Measurements from ENCODE around the gene FBXL15.

FBXL15 gene

GRCh38 chr10:102436312-102436711 lies 15.7 kb downstream of the FBXL15 start:
- H3K4me3 ChIP-seq (ENCODE audit: low read depth, low read length) = peak overlapping the region; percentile 50
- DNase-seq (ENCODE audit: low read depth) = no peak
- TF ChIP-seq, protein P1, sequence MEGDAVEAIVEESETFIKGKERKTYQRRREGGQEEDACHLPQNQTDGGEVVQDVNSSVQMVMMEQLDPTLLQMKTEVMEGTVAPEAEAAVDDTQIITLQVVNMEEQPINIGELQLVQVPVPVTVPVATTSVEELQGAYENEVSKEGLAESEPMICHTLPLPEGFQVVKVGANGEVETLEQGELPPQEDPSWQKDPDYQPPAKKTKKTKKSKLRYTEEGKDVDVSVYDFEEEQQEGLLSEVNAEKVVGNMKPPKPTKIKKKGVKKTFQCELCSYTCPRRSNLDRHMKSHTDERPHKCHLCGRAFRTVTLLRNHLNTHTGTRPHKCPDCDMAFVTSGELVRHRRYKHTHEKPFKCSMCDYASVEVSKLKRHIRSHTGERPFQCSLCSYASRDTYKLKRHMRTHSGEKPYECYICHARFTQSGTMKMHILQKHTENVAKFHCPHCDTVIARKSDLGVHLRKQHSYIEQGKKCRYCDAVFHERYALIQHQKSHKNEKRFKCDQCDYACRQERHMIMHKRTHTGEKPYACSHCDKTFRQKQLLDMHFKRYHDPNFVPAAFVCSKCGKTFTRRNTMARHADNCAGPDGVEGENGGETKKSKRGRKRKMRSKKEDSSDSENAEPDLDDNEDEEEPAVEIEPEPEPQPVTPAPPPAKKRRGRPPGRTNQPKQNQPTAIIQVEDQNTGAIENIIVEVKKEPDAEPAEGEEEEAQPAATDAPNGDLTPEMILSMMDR (IDR thresholded peaks at IDR 0.05; ENCODE audit: insufficient read depth, low read depth, low read length, missing control alignments) = no peak

DNA sequence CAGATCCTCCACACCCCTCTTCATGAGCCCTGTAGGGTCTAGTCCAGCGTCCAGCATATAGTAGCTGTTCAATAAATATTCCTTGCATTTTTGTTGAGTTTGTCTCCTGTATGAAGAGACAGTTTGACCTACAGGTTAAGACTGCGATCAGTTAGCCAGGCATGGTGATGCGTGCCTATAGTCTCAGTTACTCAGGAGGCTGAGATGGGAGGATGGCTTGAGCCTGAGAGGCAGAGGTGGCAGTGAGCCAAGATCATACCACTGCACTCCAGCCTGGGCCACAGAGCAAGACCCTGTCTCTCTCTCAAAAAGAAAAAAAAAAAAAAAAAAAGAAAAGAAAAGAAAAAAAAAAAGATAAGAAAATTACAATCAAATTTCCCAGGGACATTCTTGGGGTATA lies 16.9 kb downstream of the FBXL15 start:
- TF ChIP-seq, protein P1 (IDR thresholded peaks at IDR 0.05; ENCODE audit: insufficient read depth, low read depth, low read length, missing control alignments) = no peak
- H3K4me3 ChIP-seq (ENCODE audit: low read depth, low read length) = no peak overlapping the region
- no peak for DNase-seq (ENCODE audit: low read depth)

DNA sequence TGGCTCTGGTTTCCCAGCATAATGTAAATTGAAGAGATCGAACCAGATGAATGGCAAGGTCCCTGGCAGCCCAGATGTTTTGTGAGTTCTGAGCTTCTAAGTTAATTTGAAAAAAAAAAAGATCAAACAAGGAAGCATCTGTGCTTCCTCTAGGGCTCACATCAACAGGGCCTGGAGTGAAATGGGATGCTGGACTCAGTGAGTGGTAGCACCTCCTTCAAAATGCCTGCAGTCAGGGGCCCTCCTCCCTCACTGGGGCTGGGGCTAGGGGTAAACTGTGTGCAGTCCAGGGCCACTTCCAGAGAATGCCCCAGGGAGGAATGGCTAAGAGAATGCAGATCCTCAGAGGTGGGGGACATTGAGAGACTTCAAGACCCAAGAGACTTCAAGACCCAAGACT lies 17.7 kb downstream of the FBXL15 start:
- TF ChIP-seq, protein P1 (IDR thresholded peaks at IDR 0.05; ENCODE audit: insufficient read depth, low read depth, low read length, missing control alignments) = no peak
- no peak for DNase-seq (ENCODE audit: low read depth)
- H3K4me3 ChIP-seq (ENCODE audit: low read depth, low read length) = no peak overlapping the region

DNA sequence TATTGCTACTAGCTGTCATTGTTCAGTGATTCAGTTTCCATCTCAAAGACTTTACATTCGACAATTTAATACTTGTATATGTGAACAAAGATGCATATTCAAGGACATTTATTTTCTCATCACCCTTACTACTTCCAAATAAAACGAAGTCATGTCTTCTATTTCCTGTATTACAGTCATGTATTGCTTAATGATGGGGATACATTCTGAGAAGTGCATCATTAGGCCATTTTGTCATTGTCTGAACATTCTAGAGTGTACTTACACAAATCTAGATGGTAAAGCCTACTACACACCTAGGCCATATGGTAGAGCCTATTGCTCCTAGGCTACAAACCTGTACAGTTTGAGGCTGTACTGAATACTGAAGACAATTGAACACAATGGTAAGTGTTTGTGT lies 24.2 kb downstream of the FBXL15 start:
- DNase-seq (ENCODE audit: low read depth) = no peak
- TF ChIP-seq, protein P1 (IDR thresholded peaks at IDR 0.05; ENCODE audit: insufficient read depth, low read depth, low read length, missing control alignments) = no peak
- no peak overlapping the region for H3K4me3 ChIP-seq (ENCODE audit: low read depth, low read length)

DNA sequence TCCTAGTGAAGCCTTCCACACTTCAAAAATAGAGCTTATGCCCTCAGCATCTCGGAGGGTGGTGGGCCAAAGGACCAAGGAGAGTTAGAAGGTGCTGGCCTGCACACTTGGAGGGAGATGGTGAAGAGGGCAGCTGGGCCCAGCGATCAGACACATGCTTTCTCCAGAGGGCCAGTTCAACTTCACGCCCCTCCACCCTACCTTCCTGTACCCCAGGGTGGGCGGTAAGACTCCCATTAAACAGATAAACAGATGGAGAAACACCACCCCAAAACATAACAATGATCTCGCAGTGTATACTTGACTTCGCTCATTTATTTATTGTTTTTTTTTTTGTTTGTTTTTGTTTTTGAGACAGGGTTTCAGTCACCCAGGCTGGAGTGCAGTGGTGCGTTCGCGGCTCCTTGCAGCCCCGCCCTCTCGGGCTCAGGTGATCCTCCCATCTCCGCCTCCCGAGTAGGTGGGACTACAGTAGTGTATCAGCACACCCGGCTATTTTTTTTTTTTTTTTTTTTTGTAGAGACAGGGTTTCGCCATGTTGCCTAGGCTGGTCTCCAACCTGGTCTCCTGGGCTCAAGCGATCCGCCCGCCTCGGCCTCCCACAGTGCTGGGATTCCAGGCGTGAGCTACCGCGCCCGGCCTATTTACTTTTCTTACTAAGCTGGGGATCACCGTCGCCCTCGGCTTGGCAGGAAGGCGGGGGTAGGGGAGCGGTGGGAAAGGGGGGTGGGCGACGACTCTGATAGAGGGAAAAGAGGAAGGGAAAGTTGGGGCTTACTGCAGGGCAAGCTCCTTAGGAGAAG lies 28.9 kb downstream of the FBXL15 start:
- peak overlapping the region; percentile 95 for H3K4me3 ChIP-seq (ENCODE audit: low read depth, low read length)
- DNase-seq (ENCODE audit: low read depth) = peak; percentile 93
- TF ChIP-seq, protein P1 (IDR thresholded peaks at IDR 0.05; ENCODE audit: insufficient read depth, low read depth, low read length, missing control alignments) = no peak

GRCh38 chr10:102450124-102450373 lies 29.4 kb downstream of the FBXL15 start:
- peak overlapping the region; percentile 95 for H3K4me3 ChIP-seq (ENCODE audit: low read depth, low read length)
- TF ChIP-seq, protein P1 (IDR thresholded peaks at IDR 0.05; ENCODE audit: insufficient read depth, low read depth, low read length, missing control alignments) = no peak
- DNase-seq (ENCODE audit: low read depth) = no peak
